Progenitor cell of endocrine pancreas (in vitro differentiated cells): ENCODE measurements around the gene GALR3. TPM values are rescaled to one million over a fixed set of nuclear protein-coding genes. Genes with fewer than 3 reads are reported as not detected.

Experiments used
- DNase-seq: peaks from one replicate; pipeline ENCODE4 v3.0.0; 2021; ENCODE audit warnings: low spot score; ENCODE audit not compliant: unreplicated experiment
- H3K27ac Mint-ChIP-seq: 2 replicates; pipeline ENCODE4 v1.8.0; 2021; ENCODE audit warnings: mild to moderate bottlenecking, moderate library complexity, mixed read lengths
- H3K27me3 Mint-ChIP-seq: 2 replicates; pipeline ENCODE4 v1.8.0; 2021; ENCODE audit warnings: mixed read lengths
- H3K36me3 Mint-ChIP-seq: 2 replicates; pipeline ENCODE4 v1.8.0; 2022; ENCODE audit warnings: mixed read lengths; ENCODE audit not compliant: insufficient read depth
- H3K4me1 Mint-ChIP-seq: 2 replicates; pipeline ENCODE4 v1.8.0; 2021; ENCODE audit warnings: low read depth, mixed read lengths
- H3K4me3 Mint-ChIP-seq: 2 replicates; pipeline ENCODE4 v1.8.0; 2021; ENCODE audit warnings: low read depth, mild to moderate bottlenecking, moderate library complexity, mixed read lengths
- H3K9me3 Mint-ChIP-seq: 2 replicates; pipeline ENCODE4 v1.8.0; 2021; ENCODE audit warnings: low read depth, mixed read lengths
- CTCF ChIP-seq: fragments of 200-600 bp; sonication (generic); IDR thresholded peaks from one replicate; pipeline ENCODE4 v1.5.0; 2021; ENCODE audit warnings: antibody characterized with exemption, mild to moderate bottlenecking; ENCODE audit not compliant: unreplicated experiment
- total RNA-seq: library from RNA; stranded (reverse); gene quantifications from 2 replicates; pipeline ENCODE4 v1.2.1, GENCODE V29; 2021

The GALR3 gene
- total RNA-seq, 1 donor from 2014 or later, result 0.41 TPM

GRCh38 chr22:37801946-37802309 is 21.3 kb upstream of the GALR3 start:
- no peaks in the 10 kb centered on the region for H3K9me3 Mint-ChIP-seq
- peaks cover 28% of the 10 kb centered on the region for H3K4me1 Mint-ChIP-seq
- H3K4me3 Mint-ChIP-seq, result peak overlapping the region; percentile 83
- H3K27ac Mint-ChIP-seq, result no peak overlapping the region
- peaks cover 5% of the 10 kb centered on the region for H3K27me3 Mint-ChIP-seq
- TF ChIP-seq CTCF, result no peak
- H3K36me3 Mint-ChIP-seq, result no peaks in the 10 kb centered on the region
- no peak for DNase-seq

- H3K36me3 Mint-ChIP-seq, result no peaks in the 10 kb centered on the region
- H3K27me3 Mint-ChIP-seq, result peaks cover 5% of the 10 kb centered on the region
- peak overlapping the region; percentile 91 for H3K27ac Mint-ChIP-seq
- no peaks in the 10 kb centered on the region for H3K9me3 Mint-ChIP-seq
- DNase-seq, result peak; percentile 51
- H3K4me1 Mint-ChIP-seq, result peaks cover 30% of the 10 kb centered on the region
- TF ChIP-seq CTCF, result peak; percentile 33
- H3K4me3 Mint-ChIP-seq, result peak overlapping the region; percentile 83
Observed at GRCh38 chr22:37802310-37803194, 20.6 kb upstream of the GALR3 start.

DNA sequence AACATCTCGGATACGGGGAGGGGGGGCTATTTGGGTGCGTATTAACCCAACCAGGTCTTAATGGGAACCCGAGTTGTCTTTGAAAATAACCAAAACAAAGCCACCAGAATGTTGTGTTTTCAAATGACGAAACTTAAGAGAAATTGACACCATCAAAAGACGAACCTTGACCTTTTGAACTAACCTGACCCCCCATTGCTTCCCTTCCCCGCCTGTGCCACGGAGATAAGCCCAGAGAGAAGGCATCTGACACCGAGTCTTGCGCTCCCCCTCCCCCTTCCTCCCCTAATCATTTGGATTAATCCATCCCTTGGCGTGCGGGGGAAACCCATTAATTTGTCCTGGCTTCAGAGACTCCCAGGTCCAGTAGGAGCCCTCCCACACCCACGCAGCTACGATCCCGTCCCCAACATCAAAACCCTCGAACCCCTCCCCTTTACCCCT is 20.0 kb upstream of the GALR3 start:
- DNase-seq, result no peak
- TF ChIP-seq CTCF, result no peak
- H3K27me3 Mint-ChIP-seq, result peaks cover 3% of the 10 kb centered on the region
- no peaks in the 10 kb centered on the region for H3K9me3 Mint-ChIP-seq
- H3K4me3 Mint-ChIP-seq, result peak overlapping the region; percentile 83
- no peaks in the 10 kb centered on the region for H3K36me3 Mint-ChIP-seq
- H3K27ac Mint-ChIP-seq, result peak overlapping the region; percentile 91
- peaks cover 31% of the 10 kb centered on the region for H3K4me1 Mint-ChIP-seq

- no peak for DNase-seq
- Mint-ChIP-seq H3K27me3 (peaks cover 3% of the 10 kb centered on the region), H3K4me3 (peak overlapping the region; percentile 83), H3K27ac (peak overlapping the region; percentile 91), H3K36me3 (no peaks in the 10 kb centered on the region), H3K4me1 (peaks cover 33% of the 10 kb centered on the region), H3K9me3 (no peaks in the 10 kb centered on the region)
- no peak for TF ChIP-seq CTCF
Observed at GRCh38 chr22:37803639-37804351, 19.4 kb upstream of the GALR3 start.

DNA sequence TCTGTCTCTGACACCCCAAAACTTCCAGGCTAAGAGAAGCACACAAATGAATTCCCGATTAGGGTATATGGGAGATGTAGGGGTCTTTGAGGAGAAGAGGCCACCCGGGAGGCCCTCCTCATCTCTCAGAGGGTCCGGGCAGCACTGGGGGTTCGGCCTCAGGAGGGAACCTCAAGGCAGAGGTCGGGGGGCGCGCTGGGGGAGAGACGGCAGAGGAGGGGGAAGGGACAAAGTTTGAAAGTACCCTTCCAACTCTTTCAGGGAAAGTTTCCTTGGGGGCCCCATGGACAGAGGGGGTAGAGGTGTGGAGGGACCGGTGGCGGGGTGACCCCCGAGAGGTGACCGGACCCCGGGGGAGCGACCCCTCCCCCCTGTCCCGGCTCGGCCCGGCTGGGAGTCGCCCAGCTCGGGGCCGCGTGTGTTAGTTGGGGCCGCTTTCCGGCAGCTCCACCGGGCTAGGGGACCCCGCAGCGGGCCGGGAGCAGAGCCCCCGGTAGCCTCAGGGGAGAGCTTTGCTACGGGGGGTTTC is 18.8 kb upstream of the GALR3 start:
- H3K4me3 Mint-ChIP-seq, result peak overlapping the region; percentile 83
- peaks cover 3% of the 10 kb centered on the region for H3K27me3 Mint-ChIP-seq
- no peak for DNase-seq
- TF ChIP-seq CTCF, result no peak
- H3K36me3 Mint-ChIP-seq, result no peaks in the 10 kb centered on the region
- H3K27ac Mint-ChIP-seq, result peak overlapping the region; percentile 91
- no peaks in the 10 kb centered on the region for H3K9me3 Mint-ChIP-seq
- H3K4me1 Mint-ChIP-seq, result peaks cover 34% of the 10 kb centered on the region
